ENCODE measurements around the gene TTC28. TPM values are rescaled to one million over a fixed set of nuclear protein-coding genes. Genes with fewer than 3 reads are reported as not detected.
A peak's percentile ranks its signal among the peaks of the same experiment; 100 is the strongest.
"Not testable (repeated sequence)": the region's sequence is repeated elsewhere in the genome, so short reads cannot be mapped to it uniquely, and the experiment has no call there.

TTC28 gene
- total RNA-seq, 1 donor from 2014 or later: 16.4 TPM

- peak overlapping the region; percentile 83 for H3K27ac ChIP-seq (replicated peaks)
- intact Hi-C loops (cut with micrococcal nuclease): no loop called here
- TF ChIP-seq CTCF (IDR thresholded peaks at IDR 0.05; ENCODE audit: borderline replicate concordance): no peak
Measured at GRCh38 chr22:28074526-28074925, 605.1 kb downstream of the TTC28 start.

GRCh38 chr22:28072066-28072465 lies 607.6 kb downstream of the TTC28 start:
- intact Hi-C loops (cut with micrococcal nuclease): no loop called here

More at GRCh38 chr22:28074526-28074925, 605.1 kb downstream of the TTC28 start:
- no peaks in the 10 kb centered on the region for H3K36me3 ChIP-seq
- H3K4me3 ChIP-seq: no peak overlapping the region
- no peaks in the 10 kb centered on the region for H3K27me3 ChIP-seq (ENCODE audit: low read depth)
- peak; percentile 41 for DNase-seq
- H3K4me1 ChIP-seq: peaks cover 22% of the 10 kb centered on the region
- no peaks in the 10 kb centered on the region for H3K9me3 ChIP-seq (replicated peaks)

GRCh38 chr22:28068826-28069225 lies 610.8 kb downstream of the TTC28 start:
- Histone ChIP-seq H3K9me3 (replicated peaks) (no peaks in the 10 kb centered on the region), H3K4me1 (peaks cover 8% of the 10 kb centered on the region), H3K27me3 (ENCODE audit: low read depth) (no peaks in the 10 kb centered on the region), H3K4me3 (no peak overlapping the region), H3K27ac (replicated peaks) (no peak overlapping the region), H3K36me3 (no peaks in the 10 kb centered on the region)
- intact Hi-C loops (cut with micrococcal nuclease): no loop called here
- DNase-seq: no peak
- no peak for TF ChIP-seq CTCF (IDR thresholded peaks at IDR 0.05; ENCODE audit: borderline replicate concordance)

More at GRCh38 chr22:28072066-28072465, 607.6 kb downstream of the TTC28 start:
- Histone ChIP-seq H3K4me1 (peaks cover 22% of the 10 kb centered on the region), H3K27me3 (ENCODE audit: low read depth) (no peaks in the 10 kb centered on the region), H3K36me3 (no peaks in the 10 kb centered on the region), H3K4me3 (no peak overlapping the region), H3K9me3 (replicated peaks) (no peaks in the 10 kb centered on the region), H3K27ac (replicated peaks) (no peak overlapping the region)
- DNase-seq: no peak
- no peak for TF ChIP-seq CTCF (IDR thresholded peaks at IDR 0.05; ENCODE audit: borderline replicate concordance)

- DNase-seq: no peak
- H3K4me3 ChIP-seq: no peak overlapping the region
- H3K27ac ChIP-seq (replicated peaks): no peak overlapping the region
- H3K9me3 ChIP-seq (replicated peaks): peaks cover 3% of the 10 kb centered on the region
- intact Hi-C loops (cut with micrococcal nuclease): no loop called here
- no peaks in the 10 kb centered on the region for H3K36me3 ChIP-seq
- H3K27me3 ChIP-seq (ENCODE audit: low read depth): no peaks in the 10 kb centered on the region
- TF ChIP-seq CTCF (IDR thresholded peaks at IDR 0.05; ENCODE audit: borderline replicate concordance): no peak
- peaks cover 8% of the 10 kb centered on the region for H3K4me1 ChIP-seq
Measured at GRCh38 chr22:28064920-28065319, 614.7 kb downstream of the TTC28 start.

GRCh38 chr22:28063656-28064055 lies 616.0 kb downstream of the TTC28 start:
- Histone ChIP-seq H3K27me3 (ENCODE audit: low read depth) (no peaks in the 10 kb centered on the region), H3K9me3 (replicated peaks) (peaks cover 3% of the 10 kb centered on the region), H3K4me1 (peaks cover 8% of the 10 kb centered on the region), H3K36me3 (no peaks in the 10 kb centered on the region), H3K27ac (replicated peaks) (no peak overlapping the region), H3K4me3 (no peak overlapping the region)
- DNase-seq: no peak
- no peak for TF ChIP-seq CTCF (IDR thresholded peaks at IDR 0.05; ENCODE audit: borderline replicate concordance)
- intact Hi-C loops (cut with micrococcal nuclease): no loop called here

GRCh38 chr22:28060594-28060993 lies 619.0 kb downstream of the TTC28 start:
- DNase-seq; H3K4me3 ChIP-seq; H3K36me3 ChIP-seq; H3K9me3 ChIP-seq (replicated peaks); H3K4me1 ChIP-seq; intact Hi-C loops (cut with micrococcal nuclease); H3K27me3 ChIP-seq (ENCODE audit: low read depth); H3K27ac ChIP-seq (replicated peaks): not testable (repeated sequence)

All from left ventricle myocardium inferior (tissue), 1 donor.